ENCODE data around the gene CYP20A1. TPM values are rescaled to one million over a fixed set of nuclear protein-coding genes. Genes with fewer than 3 reads are reported as not detected.

Gene CYP20A1
- total and polyA plus RNA-seq, 2 of the 8 experiments (the other 6 are each of a cell fraction or from before 2014, with no cell fraction given), result 6.2 to 21.5 TPM

- Histone ChIP-seq H4K20me1 (replicated peaks in 1 of 2; ENCODE audit: control insufficient read depth in 1 of 2, insufficient read depth in 2 of 2, low read length in 2 of 2) (no peaks in the 10 kb centered on the region), H2BK20ac (ENCODE audit: low read length) (no peak overlapping the region), H3K9ac (replicated peaks in 1 of 4; ENCODE audit: extremely low read depth in 1 of 4, low read depth in 3 of 4, low read length in 3 of 4) (no peak overlapping the region), H2AFZ (ENCODE audit: low read length) (no peak overlapping the region), H3K14ac (ENCODE audit: insufficient read length) (no peak overlapping the region), H3K79me1 (ENCODE audit: low read depth, low read length) (peaks cover 3% of the 10 kb centered on the region; the same call in 1 of the 2 replicates), H2BK12ac (ENCODE audit: low read depth, low read length) (no peak overlapping the region), H3K56ac (replicated peaks; ENCODE audit: insufficient read length, low read depth, low read length) (no peak overlapping the region), H4K5ac (ENCODE audit: insufficient read length, low read depth, low read length) (no peak overlapping the region), H3K4me2 (ENCODE audit: insufficient read depth in 1 of 2, low read depth in 2 of 2, low read length in 2 of 2) (no peak overlapping the region), H2AK5ac (ENCODE audit: low read depth, low read length) (no peak overlapping the region), H3K23ac (ENCODE audit: insufficient read length) (no peak overlapping the region), H3K27ac (ENCODE audit: low read depth, low read length) (no peak overlapping the region), H2BK15ac (ENCODE audit: low read length) (no peak overlapping the region), H4K8ac (ENCODE audit: extremely low read depth, insufficient read depth, low read length) (no peak overlapping the region), H4K91ac (replicated peaks; ENCODE audit: insufficient read length, low read length) (no peak overlapping the region), H3K36me3 (ENCODE audit: control insufficient read depth in 2 of 4, insufficient read depth in 4 of 4, low read length in 3 of 4) (peaks cover 0 to 13% (median 4%) of the 10 kb centered on the region in 4 experiments; a peak in 3 of 8 replicates), H3K79me2 (ENCODE audit: control insufficient read depth in 1 of 2, insufficient read depth in 2 of 2, low read length in 2 of 2) (peaks cover 0 to 21% of the 10 kb centered on the region in 2 experiments; a peak in 3 of 4 replicates), H3K27me3 (replicated peaks in 1 of 4; ENCODE audit: control insufficient read depth in 3 of 4, extremely low read depth in 1 of 4, insufficient read depth in 3 of 4, low read length in 3 of 4) (no peaks in the 10 kb centered on the region), H3K4me1 (replicated peaks in 1 of 4; ENCODE audit: control insufficient read depth in 3 of 4, insufficient read depth in 4 of 4, low read length in 3 of 4) (no peaks in the 10 kb centered on the region), H3K9me3 (ENCODE audit: insufficient read depth in 2 of 2, low read depth in 1 of 2, low read length in 1 of 2) (no peaks in the 10 kb centered on the region), H3K18ac (ENCODE audit: extremely low read depth, low read length) (no peak overlapping the region), H3K4ac (replicated peaks; ENCODE audit: insufficient read length, low read depth, low read length) (no peak overlapping the region), H2BK120ac (replicated peaks; ENCODE audit: low read depth, low read length) (no peak overlapping the region), H2BK5ac (ENCODE audit: low read depth, low read length) (no peak overlapping the region), H3K23me2 (ENCODE audit: low read depth, low read length) (no peaks in the 10 kb centered on the region; the same call in 1 of the 2 replicates), H3K4me3 (ENCODE audit: extremely low read depth in 1 of 4, insufficient read depth in 2 of 4, low read depth in 3 of 4, low read length in 4 of 4) (no peak overlapping the region)
- ChIA-PET CTCF (ENCODE audit: partially characterized antibody) (interaction anchor here (0.9 to 2.0 kb wide), 2 partner anchors 17 to 21 kb away, joined by 3 to 4 read pairs; no protein-coding TSS in a partner anchor), POLR2A (ENCODE audit: partially characterized antibody) (no interaction called here)
- DNase-seq (ENCODE audit: low read depth in 1 of 2, low spot score in 2 of 2) (peak in 1 of 2 experiments; percentile 11), FAIRE-seq (no peak)
- WGBS, 2 experiments (ENCODE audit: extremely low coverage in 1 of 2, insufficient coverage in 1 of 2, insufficient read length in 1 of 2, insufficient replicate concordance in 2 of 2, low coverage in 1 of 2, low lambda C conversion rate in 2 of 2, missing lambda C conversion rate in 1 of 2), result 96% methylated on average over 6 of the region's 6 CpGs; no CpG with 5 or more reads in 1 of the 2 experiments
- TF ChIP-seq BCL11A (IDR thresholded peaks at IDR 0.05; ENCODE audit: low read depth in 2 of 2, low read length in 2 of 2) (no peak), HDAC2 (IDR thresholded peaks at IDR 0.05; ENCODE audit: borderline replicate concordance in 1 of 2, low read depth in 2 of 2, low read length in 2 of 2) (no peak), USF2 (IDR thresholded peaks at IDR 0.05; ENCODE audit: low read length) (no peak), JUN (IDR thresholded peaks at IDR 0.05; ENCODE audit: low read depth, low read length) (no peak), GTF2F1 (IDR thresholded peaks at IDR 0.05; ENCODE audit: borderline replicate concordance, low read depth, low read length) (no peak), POLR2AphosphoS5 (IDR thresholded peaks at IDR 0.05; ENCODE audit: low read depth, low read length) (no peak), GABPA (IDR thresholded peaks at IDR 0.05; ENCODE audit: borderline replicate concordance, insufficient read depth, low read length) (no peak), SP4 (IDR thresholded peaks at IDR 0.05; ENCODE audit: low read length) (no peak), BACH1 (IDR thresholded peaks at IDR 0.05; ENCODE audit: low read length) (no peak)
- TF ChIP-seq, protein P1, sequence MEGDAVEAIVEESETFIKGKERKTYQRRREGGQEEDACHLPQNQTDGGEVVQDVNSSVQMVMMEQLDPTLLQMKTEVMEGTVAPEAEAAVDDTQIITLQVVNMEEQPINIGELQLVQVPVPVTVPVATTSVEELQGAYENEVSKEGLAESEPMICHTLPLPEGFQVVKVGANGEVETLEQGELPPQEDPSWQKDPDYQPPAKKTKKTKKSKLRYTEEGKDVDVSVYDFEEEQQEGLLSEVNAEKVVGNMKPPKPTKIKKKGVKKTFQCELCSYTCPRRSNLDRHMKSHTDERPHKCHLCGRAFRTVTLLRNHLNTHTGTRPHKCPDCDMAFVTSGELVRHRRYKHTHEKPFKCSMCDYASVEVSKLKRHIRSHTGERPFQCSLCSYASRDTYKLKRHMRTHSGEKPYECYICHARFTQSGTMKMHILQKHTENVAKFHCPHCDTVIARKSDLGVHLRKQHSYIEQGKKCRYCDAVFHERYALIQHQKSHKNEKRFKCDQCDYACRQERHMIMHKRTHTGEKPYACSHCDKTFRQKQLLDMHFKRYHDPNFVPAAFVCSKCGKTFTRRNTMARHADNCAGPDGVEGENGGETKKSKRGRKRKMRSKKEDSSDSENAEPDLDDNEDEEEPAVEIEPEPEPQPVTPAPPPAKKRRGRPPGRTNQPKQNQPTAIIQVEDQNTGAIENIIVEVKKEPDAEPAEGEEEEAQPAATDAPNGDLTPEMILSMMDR (IDR thresholded peaks at IDR 0.05; ENCODE audit: control extremely low read depth in 1 of 3, insufficient read depth in 1 of 3, low read depth in 1 of 3, low read length in 3 of 3), result no peak
Measured at GRCh38 chr2:203242518-203242917, 3.7 kb downstream of the CYP20A1 start.
